ENCODE data around the gene ZIC1.

DNA sequence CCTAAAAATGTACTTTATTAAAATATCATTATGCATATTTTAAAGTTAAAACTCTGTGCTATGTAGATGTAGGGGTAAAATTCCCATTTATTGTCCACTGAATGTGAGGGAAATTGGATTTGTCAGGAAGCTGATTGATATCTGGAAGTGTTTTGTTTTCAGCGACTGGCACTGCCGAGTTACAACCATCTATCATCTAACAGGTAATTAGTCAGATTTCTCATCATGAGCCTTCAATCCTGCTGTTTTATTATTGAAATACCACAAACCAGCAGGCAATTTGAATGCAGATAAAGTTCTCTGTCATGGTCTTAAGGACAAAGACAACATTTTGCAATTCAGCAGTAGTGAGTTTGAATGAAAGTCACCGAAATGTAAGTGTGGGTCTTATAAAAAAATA lies 40.5 kb downstream of the ZIC1 start:
- TF ChIP-seq CTCF (conservative IDR thresholded peaks at IDR 0.05; ENCODE audit: low read depth in 2 of 2) = no peak
- no peak for TF ChIP-seq POLR2AphosphoS5 (IDR thresholded peaks at IDR 0.05; ENCODE audit: low read depth)
- no peak for TF ChIP-seq REST (IDR thresholded peaks at IDR 0.05; ENCODE audit: unreplicated experiment)
- no peak for TF ChIP-seq EZH2 (IDR thresholded peaks at IDR 0.05; ENCODE audit: low read depth, unreplicated experiment)
- TF ChIP-seq JUNB (IDR thresholded peaks at IDR 0.05; ENCODE audit: unreplicated experiment) = no peak
- TF ChIP-seq EZH2phosphoT487 (IDR thresholded peaks at IDR 0.05; ENCODE audit: unreplicated experiment) = no peak
